Pancreas (tissue), 10 donors: ENCODE results near the gene PPY. TPM values are rescaled to one million over a fixed set of nuclear protein-coding genes. Genes with fewer than 3 reads are reported as not detected.
A peak's percentile ranks its signal among the peaks of the same experiment; 100 is the strongest.

Experiments
- ATAC-seq, 4 donors: fragments of 200-7000 bp; cut with Tn5 transposase; one replicate each; pipeline versions ENCODE4 v1.8.0 to v1.9.1; 2020; ENCODE audit warnings: mild to moderate bottlenecking in 4 of 4, moderate library complexity in 4 of 4
- DNase-seq, 6 donors: peaks; one replicate each; pipeline ENCODE4 v3.0.0-alpha.2; 2020
- FAIRE-seq: peaks from 2 replicates; lab custom pipeline; 2012; peaks lifted over from hg19 to GRCh38; lab: Jason Lieb, UNC
- H3K27ac ChIP-seq, 4 donors: fragments of 200-600 bp; sonication (generic); 1 replicate in 3 of 4; 2 replicates in 1 of 4; pipeline versions ENCODE4 v1.5.0 to v1.8.0; 2020
- H3K27me3 ChIP-seq, 4 donors: fragments of 200-600 bp; one replicate each; pipeline ENCODE4 v1.8.0; 2021
- H3K36me3 ChIP-seq, 3 donors: fragments of 200-600 bp; sonication (generic) in 1 of 3; one replicate each; pipeline versions ENCODE4 v1.5.0 to v1.8.0; 2020 to 2021
- H3K4me1 ChIP-seq, 3 donors: fragments of 200-600 bp; one replicate each; pipeline ENCODE4 v1.8.0; 2021
- H3K4me3 ChIP-seq, 4 donors: fragments of 200-600 bp; sonication (generic) in 2 of 4; one replicate each; pipeline versions ENCODE4 v1.5.0 to v1.8.0; 2020 to 2021
- H3K9me3 ChIP-seq, 4 donors: fragments of 200-600 bp; one replicate each; pipeline ENCODE4 v1.8.0; 2021
- CTCF ChIP-seq, 4 donors: fragments of 200-600 bp; sonication (generic) in 3 of 4; IDR thresholded peaks; one replicate each; pipeline versions ENCODE4 v1.5.0 to v1.8.0; 2021; ENCODE audit warnings: antibody characterized with exemption in 4 of 4
- WGBS, 2 donors: extraction: QIAGEN DNeasy Blood & Tissue Kit; methylation state at CpG; one replicate each; pipeline ENCODE4 v1.1.7; 2013; 5-methylcytosine and 5-hydroxymethylcytosine counted together
- intact Hi-C, 3 donors: fragments of 100-400 bp; cut with DNase I; formaldehyde crosslinking; loops; one replicate each; pipeline versions ENCODE4 v1.11.1 to v1.14.2; 2022
- polyA plus RNA-seq, 2 donors: library from polyadenylated mRNA; stranded (reverse); fragments of 200-250 nt; gene quantifications; one replicate each; pipeline ENCODE4 v1.2.3, GENCODE V29; 2013
- total RNA-seq, 6 donors: library from RNA; stranded (reverse); fragmentation: NEBNext Ultra II Directional in 4 of 6; extraction: Animal tissue kit (Norgen Biotek cat#: 25700) in 4 of 6; gene quantifications; one replicate each; pipeline versions ENCODE4 v1.2.1 to v1.2.4, GENCODE V29; 2021 to 2023
- donor health status: healthy with polysubstance abuse.
- donor health status: DM: no; HTN: no; CAD: no; lungs with moderate emphysema.
- donor health status: DM: no; HTN: no; CAD: no.
- donor health status: control.
- donor health status: control.
- donor health status: Bipolar disorder and iron deficiency.
- donor health status: DM: yes; HTN: yes; CAD: no.
- donor health status: DM: no; HTN: no; CAD: no.
- donor health status: DM: no; HTN: no; CAD: no.
- donor health status: DM: yes; HTN: yes; CAD: no.

The PPY gene
- total and polyA plus RNA-seq, 8 donors: 7.2 to 392 (median 35.7) TPM

DNA sequence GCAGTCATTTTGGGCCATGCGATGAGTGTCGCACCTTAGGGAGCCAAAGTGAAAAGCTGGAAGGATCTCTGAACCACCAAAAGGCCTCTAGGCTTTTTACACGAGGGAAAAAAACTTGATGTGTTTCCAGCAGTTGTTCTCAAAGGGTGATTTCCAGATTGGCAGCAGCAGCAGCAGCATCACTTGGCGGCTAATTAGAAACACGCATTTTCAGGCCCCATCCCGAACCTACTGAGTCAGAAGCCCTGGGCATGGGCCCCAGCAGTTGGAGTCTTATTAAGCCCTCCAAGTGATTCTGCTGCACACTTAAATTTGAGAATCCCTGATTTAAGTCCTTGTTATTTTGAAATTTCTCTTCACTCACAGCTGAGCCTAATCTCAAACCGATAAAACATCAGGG, 36.7 kb upstream of the PPY start:
- H3K27ac ChIP-seq: no peak overlapping the region
- intact Hi-C loops: no loop called here
- H3K4me3 ChIP-seq: no peak overlapping the region
- H3K9me3 ChIP-seq: no peaks in the 10 kb centered on the region
- H3K27me3 ChIP-seq: peaks cover 0 to 9% (median 0%) of the 10 kb centered on the region in 4 donors
- no peaks in the 10 kb centered on the region for H3K36me3 ChIP-seq
- ATAC-seq (no peak), FAIRE-seq (no peak), DNase-seq (no peak)
- H3K4me1 ChIP-seq: peaks cover 0 to 4% (median 0%) of the 10 kb centered on the region in 3 donors
- TF ChIP-seq CTCF (IDR thresholded peaks at IDR 0.05): no peak
- WGBS, 2 donors: 80 to 81% methylated on average over 7 of the region's 7 CpGs

DNA sequence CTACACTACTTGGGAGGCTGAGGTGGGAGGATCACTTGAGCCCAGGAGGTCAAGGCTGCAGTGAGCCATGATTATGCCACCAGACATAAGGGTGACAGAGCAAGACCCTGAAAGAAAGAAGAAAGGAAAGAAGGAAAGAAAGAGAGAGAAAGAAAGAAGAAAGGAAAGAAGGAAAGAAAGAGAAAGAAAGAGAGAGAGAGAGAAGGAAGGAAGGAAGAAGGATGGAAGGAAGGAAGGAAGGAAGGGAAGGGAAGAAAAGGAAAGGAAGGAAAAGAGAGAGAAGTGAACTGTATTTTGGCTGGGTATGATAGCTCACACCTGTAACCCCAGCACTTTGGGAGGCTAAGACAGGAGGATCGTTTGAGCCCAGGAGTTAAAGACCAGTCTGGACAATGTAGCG, 35.8 kb upstream of the PPY start:
- no peak for DNase-seq
- no peak for ATAC-seq
- Histone ChIP-seq H3K9me3 (no peaks in the 10 kb centered on the region), H3K27me3 (peaks cover 0 to 7% (median 0%) of the 10 kb centered on the region in 4 donors), H3K4me1 (no peaks in the 10 kb centered on the region), H3K36me3 (no peaks in the 10 kb centered on the region), H3K4me3 (no peak overlapping the region), H3K27ac (no peak overlapping the region)
- intact Hi-C loops: no loop called here
- no peak for FAIRE-seq
- WGBS, 2 donors: 69 to 73% methylated on average over 2 of the region's 2 CpGs
- TF ChIP-seq CTCF (IDR thresholded peaks at IDR 0.05): no peak

DNA sequence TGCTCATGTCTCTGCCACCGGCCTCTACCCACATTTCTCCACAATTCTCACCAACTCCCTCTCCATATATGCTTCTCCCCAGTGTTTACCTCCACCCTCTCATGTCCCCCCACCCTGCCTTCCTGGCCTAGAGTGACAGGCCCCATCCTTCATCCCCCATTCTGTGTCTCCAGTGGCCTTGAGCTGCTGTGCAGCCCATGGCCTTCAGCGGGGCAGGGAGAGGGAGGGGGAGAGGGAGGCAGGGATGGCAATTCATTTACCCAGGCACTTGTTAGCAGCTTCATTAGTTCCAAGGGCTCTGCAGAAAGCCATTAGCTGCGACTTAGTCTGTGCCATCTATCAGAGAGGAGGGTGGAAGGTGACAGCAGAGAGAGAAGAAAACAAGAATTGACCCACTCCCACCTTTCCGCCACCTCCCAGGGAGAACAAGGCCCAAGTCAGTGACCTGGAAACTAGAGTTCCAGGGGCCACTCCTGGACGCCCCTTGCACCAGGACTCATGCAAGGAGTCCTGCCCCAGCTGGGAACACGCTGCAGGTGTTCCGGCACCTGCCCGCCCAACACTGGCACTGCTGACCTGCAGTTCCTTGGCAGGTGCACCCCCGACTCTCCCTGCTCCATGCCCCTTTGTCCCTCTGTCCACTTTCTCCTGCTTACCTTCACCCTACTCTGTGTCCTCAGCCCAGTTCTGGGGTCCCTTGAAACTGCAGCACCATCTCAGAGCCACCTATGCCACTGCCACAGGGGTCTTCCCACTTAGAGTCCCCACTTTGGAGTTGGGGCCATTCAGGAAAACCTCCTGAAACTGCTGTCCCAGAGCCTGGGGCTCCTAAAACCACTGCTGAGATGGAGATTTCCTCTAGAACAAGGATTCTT, 34.9 kb upstream of the PPY start:
- no peaks in the 10 kb centered on the region for H3K9me3 ChIP-seq
- H3K27ac ChIP-seq: no peak overlapping the region
- H3K4me1 ChIP-seq: no peaks in the 10 kb centered on the region
- TF ChIP-seq CTCF (IDR thresholded peaks at IDR 0.05): no peak
- FAIRE-seq (no peak), DNase-seq (no peak), ATAC-seq (peak in 2 of 4 donors; percentile 22 to 60)
- intact Hi-C loops: no loop called here
- H3K36me3 ChIP-seq: no peaks in the 10 kb centered on the region
- 59 to 74% methylated on average over 9 of the region's 9 CpGs for WGBS, 2 donors
- H3K4me3 ChIP-seq: no peak overlapping the region
- no peaks in the 10 kb centered on the region for H3K27me3 ChIP-seq

- no peaks in the 10 kb centered on the region for H3K4me1 ChIP-seq
- ATAC-seq: no peak
- no peak for FAIRE-seq
- 72 to 81% methylated on average over 20 to 22 of the region's 27 CpGs for WGBS, 2 donors
- no peak for TF ChIP-seq CTCF (IDR thresholded peaks at IDR 0.05)
- no peaks in the 10 kb centered on the region for H3K9me3 ChIP-seq
- DNase-seq: no peak
- no peak overlapping the region for H3K4me3 ChIP-seq
- intact Hi-C loops: no loop called here
- H3K36me3 ChIP-seq: no peaks in the 10 kb centered on the region
- no peak overlapping the region for H3K27ac ChIP-seq
- H3K27me3 ChIP-seq: no peaks in the 10 kb centered on the region
Observed at GRCh38 chr17:43975898-43976297, 33.6 kb upstream of the PPY start.
